A549 (cell line): ENCODE measurements around the gene SLC8A2. TPM values are rescaled to one million over a fixed set of nuclear protein-coding genes. Genes with fewer than 3 reads are reported as not detected.
A peak's percentile ranks its signal among the peaks of the same experiment; 100 is the strongest.
"Not testable (repeated sequence)": the region's sequence is repeated elsewhere in the genome, so short reads cannot be mapped to it uniquely, and the experiment has no call there.

Experiments
- ATAC-seq, 2 experiments: fragments of 200-7000 bp in 1 of 2; fragments of >200 bp in 1 of 2; cut with Nextera tagmentation in 1 of 2; cut with Tn5 transposase in 1 of 2; 3 replicates each; pipeline versions ENCODE4 v1.8.0 to v1.9.1; 2018 to 2020; ENCODE audit warnings: mild to moderate bottlenecking in 1 of 2, moderate library complexity in 1 of 2
- CTCF ChIA-PET: fragments of 300-600 bp; sonication (Branson Sonifier 250); formaldehyde crosslinking; extraction: SDS; loops from one replicate; lab custom pipeline; 2021; ENCODE audit warnings: antibody characterized with exemption, inconsistent platforms; lab: Yijun Ruan, JAX
- POLR2A ChIA-PET: fragments of 350-600 bp; formaldehyde crosslinking; extraction: SDS; loops from one replicate; lab custom pipeline; 2021; ENCODE audit warnings: antibody characterized with exemption, inconsistent platforms; lab: Yijun Ruan, JAX
- DNase-seq, 2 experiments: peaks; one replicate each; pipeline versions ENCODE4 v3.0.0 to v3.0.0-alpha.2; 2011 to 2016; ENCODE audit warnings: low read depth in 1 of 2, low spot score in 1 of 2
- FAIRE-seq: peaks from 2 replicates; lab custom pipeline; 2011; peaks lifted over from hg19 to GRCh38; lab: Jason Lieb, UNC
- H3K27ac ChIP-seq, 2 experiments: fragments of >200 bp; sonication (Bioruptor Twin); formaldehyde crosslinking; 3 replicates each; pipeline ENCODE4 v1.5.1; 2016 to 2017
- H3K4me1 ChIP-seq: fragments of >200 bp; sonication (Bioruptor Twin); formaldehyde crosslinking; 3 replicates; pipeline ENCODE4 v1.6.1; 2016
- H3K4me2 ChIP-seq: fragments of >200 bp; sonication (Bioruptor Twin); formaldehyde crosslinking; 3 replicates; pipeline ENCODE4 v1.6.1; 2016
- H3K4me3 ChIP-seq: fragments of >200 bp; sonication (Bioruptor Twin); formaldehyde crosslinking; 3 replicates; pipeline ENCODE4 v1.5.1; 2016
- H3K9me3 ChIP-seq: fragments of >200 bp; sonication (Bioruptor Twin); formaldehyde crosslinking; 3 replicates; pipeline ENCODE4 v1.6.1; 2016
- ATOH8 ChIP-seq: fragments of 250-450 bp; sonication (Bioruptor Pico); IDR thresholded peaks from 2 replicates; pipeline ENCODE4 v1.5.0; 2020; ENCODE audit warnings: low read depth, mild to moderate bottlenecking, moderate library complexity
- CBX8 ChIP-seq: fragments of 200-600 bp; sonication (generic); IDR thresholded peaks from 2 replicates; pipeline ENCODE4 v1.6.1; 2016
- CHD4 ChIP-seq: fragments of 200-600 bp; sonication (generic); IDR thresholded peaks from 2 replicates; pipeline ENCODE4 v1.6.1; 2016; ENCODE audit warnings: antibody characterized with exemption, mild to moderate bottlenecking, borderline replicate concordance
- CTCF ChIP-seq: fragments of >200 bp; sonication (Bioruptor Twin); formaldehyde crosslinking; IDR thresholded peaks from 3 replicates; pipeline ENCODE4 v1.5.1; 2016
- EHF ChIP-seq: fragments of 250-450 bp; sonication (Bioruptor Pico); IDR thresholded peaks from 2 replicates; pipeline ENCODE4 v1.5.0; 2020; ENCODE audit warnings: mild to moderate bottlenecking
- EHMT2 ChIP-seq: fragments of 200-600 bp; sonication (generic); IDR thresholded peaks from 2 replicates; pipeline ENCODE4 v1.6.1; 2016; ENCODE audit warnings: antibody characterized with exemption, low read depth, mild to moderate bottlenecking, moderate library complexity
- EP300 ChIP-seq, 2 experiments: fragments of >200 bp; sonication (Bioruptor Twin); formaldehyde crosslinking; IDR thresholded peaks; 2 replicates in 1 of 2; 3 replicates in 1 of 2; pipeline ENCODE4 v1.6.1; 2016 to 2017
- FOSB ChIP-seq: fragments of 250-450 bp; sonication (Bioruptor Pico); IDR thresholded peaks from 2 replicates; pipeline ENCODE4 v1.5.0; 2020; ENCODE audit warnings: mild to moderate bottlenecking, moderate library complexity
- FOSL2 ChIP-seq, 2 experiments: fragments of 450-650 bp in 1 of 2; fragments of >200 bp in 1 of 2; sonication (Bioruptor Twin) in 1 of 2; formaldehyde crosslinking; IDR thresholded peaks; 2 replicates each; pipeline versions ENCODE4 v1.5.0 to v1.6.1; 2016 to 2020; ENCODE audit warnings: mild to moderate bottlenecking in 1 of 2, moderate library complexity in 1 of 2
- GATA3 ChIP-seq: IDR thresholded peaks from 2 replicates; pipeline ENCODE4 v1.6.1; 2012; ENCODE audit warnings: borderline replicate concordance
- HOXA7 ChIP-seq: fragments of 250-450 bp; sonication (Bioruptor Pico); IDR thresholded peaks from 2 replicates; pipeline ENCODE4 v1.5.0; 2020; ENCODE audit warnings: mild to moderate bottlenecking, moderate library complexity
- MAX ChIP-seq: IDR thresholded peaks from 2 replicates; pipeline ENCODE4 v1.6.1; 2012
- NFE2L2 ChIP-seq: fragments of 150-350 bp; conservative IDR thresholded peaks from 2 replicates; pipeline ENCODE4 v1.6.1; 2014; ENCODE audit warnings: low read length
- PHF8 ChIP-seq: fragments of 200-600 bp; sonication (generic); IDR thresholded peaks from 2 replicates; pipeline ENCODE4 v1.6.1; 2016; ENCODE audit warnings: low read depth, mild to moderate bottlenecking, antibody characterized with exemption, moderate library complexity, borderline replicate concordance
- POLR2A ChIP-seq: IDR thresholded peaks from 2 replicates; pipeline ENCODE4 v1.6.1; 2012; ENCODE audit warnings: mild to moderate bottlenecking, low read length
- RAD21 ChIP-seq, 2 experiments: fragments of >200 bp in 1 of 2; sonication (Bioruptor Twin) in 1 of 2; formaldehyde crosslinking in 1 of 2; IDR thresholded peaks in 1 of 2; conservative IDR thresholded peaks in 1 of 2; 2 replicates in 1 of 2; 3 replicates in 1 of 2; pipeline ENCODE4 v1.6.1; 2012 to 2018; ENCODE audit warnings: inconsistent platforms in 1 of 2
- RNF2 ChIP-seq: fragments of 200-600 bp; sonication (generic); IDR thresholded peaks from 2 replicates; pipeline ENCODE4 v1.6.1; 2016; ENCODE audit warnings: low read depth, mild to moderate bottlenecking, antibody characterized with exemption, moderate library complexity, borderline replicate concordance
- SMC3 ChIP-seq: fragments of >200 bp; sonication (Bioruptor Twin); formaldehyde crosslinking; IDR thresholded peaks from 3 replicates; pipeline ENCODE4 v1.6.1; 2018; ENCODE audit warnings: inconsistent platforms
- SREBF2 ChIP-seq: fragments of 450-650 bp; IDR thresholded peaks from 2 replicates; pipeline ENCODE4 v1.6.1; 2014; ENCODE audit warnings: mild to moderate bottlenecking, moderate library complexity
- TP53 ChIP-seq: fragments of 250-450 bp; sonication (Bioruptor Pico); IDR thresholded peaks from 2 replicates; pipeline ENCODE4 v1.5.0; 2021; ENCODE audit warnings: mild to moderate bottlenecking, moderate library complexity
- ZSCAN20 ChIP-seq: fragments of 250-450 bp; sonication (Bioruptor Pico); IDR thresholded peaks from 2 replicates; pipeline ENCODE4 v1.8.0; 2022; ENCODE audit warnings: mild to moderate bottlenecking, moderate library complexity
- WGBS: methylation state at CpG from one replicate; pipeline ENCODE4 v1.1.6; 2017; ENCODE audit errors: missing lambda C conversion rate; 5-methylcytosine and 5-hydroxymethylcytosine counted together
- polyA plus RNA-seq, 4 experiments: library from polyadenylated mRNA; depleted of rRNA in 3 of 4; stranded (reverse); fragments of >200 nt; fragmentation: RNase III in 1 of 4; extraction: RNeasy Plus Mini Kit Qiagen cat#74134 plus additional on column Dnase treatment in 1 of 4; gene quantifications; 2 replicates in 3 of 4; 3 replicates in 1 of 4; pipeline ENCODE4 v1.2.3, GENCODE V29; 2011 to 2017
- TF ChIP-seq, protein P1 (sequence below): IDR thresholded peaks from 2 replicates; pipeline ENCODE4 v1.6.1; 2012
- TF ChIP-seq, protein P2 (sequence below): IDR thresholded peaks from 2 replicates; pipeline ENCODE4 v1.6.1; 2012; ENCODE audit warnings: low read depth, borderline replicate concordance
- TF ChIP-seq, protein P3 (sequence below): fragments of 200-600 bp; sonication (generic); IDR thresholded peaks from 2 replicates; pipeline ENCODE4 v1.6.1; 2016; ENCODE audit warnings: antibody characterized with exemption, mild to moderate bottlenecking, moderate library complexity

Gene SLC8A2
- polyA plus RNA-seq, 2 of the 4 experiments (the other 2 are of a cell fraction): 0.15 to 0.35 TPM

DNA sequence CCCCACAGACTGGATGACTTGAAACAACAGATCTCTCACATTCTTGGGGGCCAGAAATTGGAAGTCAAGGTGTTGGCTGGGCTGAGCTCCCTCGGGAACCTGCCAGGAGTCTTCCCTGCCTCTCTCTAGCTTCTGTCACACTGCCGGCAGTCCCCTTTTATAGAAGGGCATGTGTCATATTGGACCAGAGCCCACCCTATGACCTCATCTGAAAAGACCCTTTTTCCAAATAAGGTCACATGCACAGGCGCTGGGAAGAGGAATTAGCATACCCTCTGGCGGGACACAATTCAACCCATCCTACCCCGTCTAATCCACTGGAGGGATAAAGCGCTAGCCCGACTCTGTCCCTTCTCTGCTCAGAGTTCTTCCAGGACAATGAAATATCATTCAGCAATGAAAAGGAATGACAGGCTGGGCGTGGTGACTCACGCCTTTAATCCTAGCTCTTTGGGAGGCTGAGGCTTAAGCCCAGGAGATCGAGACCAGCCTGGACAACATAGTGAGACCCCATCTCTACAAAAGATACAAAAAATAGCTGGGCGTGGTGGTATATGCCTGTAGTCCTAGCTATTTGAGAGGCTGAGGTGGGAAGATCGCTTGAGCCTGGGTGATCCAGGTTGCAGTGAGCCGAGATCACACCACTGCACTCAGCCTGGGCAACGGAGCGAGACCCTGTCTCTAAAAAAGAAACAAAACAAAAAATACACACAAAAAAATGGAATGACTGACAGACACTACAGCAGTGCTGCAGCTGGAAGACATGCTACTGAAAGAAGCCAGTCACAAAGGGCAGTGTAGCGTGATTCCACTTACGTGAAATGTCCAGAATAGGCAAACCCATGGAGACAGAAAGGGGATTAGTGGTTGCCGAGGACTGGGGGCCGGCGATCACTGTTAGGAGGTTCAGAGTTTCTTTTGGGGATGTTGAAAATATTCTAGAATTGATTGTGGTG is 80.9 kb downstream of the SLC8A2 start:
- no peak overlapping the region for H3K4me2 ChIP-seq
- no peak overlapping the region for H3K27ac ChIP-seq
- no peaks in the 10 kb centered on the region for H3K4me1 ChIP-seq
- ChIA-PET CTCF (interaction anchor here (0.6 to 5.8 kb wide), 42 partner anchors 11 to 875 kb away, joined by 3 to 198 read pairs (median 8); partner anchors contain the start of genes C5AR1, C5AR2, CCDC9 and DHX34), POLR2A (interaction anchor here (1.0 kb wide), 1 partner anchor 8 kb away, joined by 5 read pairs; no protein-coding TSS in a partner anchor)
- 74% methylated on average over 20 of the region's 20 CpGs for WGBS
- ATAC-seq (peak; percentile 31 to 51; a peak in 5 of 6 replicates), DNase-seq (no peak)
- TF ChIP-seq EP300 (IDR thresholded peaks at IDR 0.05) (no peak), EHF (no peak), GATA3 (no peak), PHF8 (no peak), SMC3 (no peak), POLR2A (no peak), RAD21 (conservative IDR thresholded peaks at IDR 0.05 in 1 of 2, IDR thresholded peaks at IDR 0.05 in 1 of 2) (no peak), CHD4 (no peak), NFE2L2 (no peak), MAX (no peak)
- TF ChIP-seq, protein P1, sequence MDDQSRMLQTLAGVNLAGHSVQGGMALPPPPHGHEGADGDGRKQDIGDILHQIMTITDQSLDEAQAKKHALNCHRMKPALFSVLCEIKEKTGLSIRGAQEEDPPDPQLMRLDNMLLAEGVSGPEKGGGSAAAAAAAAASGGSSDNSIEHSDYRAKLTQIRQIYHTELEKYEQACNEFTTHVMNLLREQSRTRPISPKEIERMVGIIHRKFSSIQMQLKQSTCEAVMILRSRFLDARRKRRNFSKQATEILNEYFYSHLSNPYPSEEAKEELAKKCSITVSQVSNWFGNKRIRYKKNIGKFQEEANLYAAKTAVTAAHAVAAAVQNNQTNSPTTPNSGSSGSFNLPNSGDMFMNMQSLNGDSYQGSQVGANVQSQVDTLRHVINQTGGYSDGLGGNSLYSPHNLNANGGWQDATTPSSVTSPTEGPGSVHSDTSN: no peak
- TF ChIP-seq, protein P2, sequence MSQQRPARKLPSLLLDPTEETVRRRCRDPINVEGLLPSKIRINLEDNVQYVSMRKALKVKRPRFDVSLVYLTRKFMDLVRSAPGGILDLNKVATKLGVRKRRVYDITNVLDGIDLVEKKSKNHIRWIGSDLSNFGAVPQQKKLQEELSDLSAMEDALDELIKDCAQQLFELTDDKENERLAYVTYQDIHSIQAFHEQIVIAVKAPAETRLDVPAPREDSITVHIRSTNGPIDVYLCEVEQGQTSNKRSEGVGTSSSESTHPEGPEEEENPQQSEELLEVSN: no peak
- TF ChIP-seq, protein P3, sequence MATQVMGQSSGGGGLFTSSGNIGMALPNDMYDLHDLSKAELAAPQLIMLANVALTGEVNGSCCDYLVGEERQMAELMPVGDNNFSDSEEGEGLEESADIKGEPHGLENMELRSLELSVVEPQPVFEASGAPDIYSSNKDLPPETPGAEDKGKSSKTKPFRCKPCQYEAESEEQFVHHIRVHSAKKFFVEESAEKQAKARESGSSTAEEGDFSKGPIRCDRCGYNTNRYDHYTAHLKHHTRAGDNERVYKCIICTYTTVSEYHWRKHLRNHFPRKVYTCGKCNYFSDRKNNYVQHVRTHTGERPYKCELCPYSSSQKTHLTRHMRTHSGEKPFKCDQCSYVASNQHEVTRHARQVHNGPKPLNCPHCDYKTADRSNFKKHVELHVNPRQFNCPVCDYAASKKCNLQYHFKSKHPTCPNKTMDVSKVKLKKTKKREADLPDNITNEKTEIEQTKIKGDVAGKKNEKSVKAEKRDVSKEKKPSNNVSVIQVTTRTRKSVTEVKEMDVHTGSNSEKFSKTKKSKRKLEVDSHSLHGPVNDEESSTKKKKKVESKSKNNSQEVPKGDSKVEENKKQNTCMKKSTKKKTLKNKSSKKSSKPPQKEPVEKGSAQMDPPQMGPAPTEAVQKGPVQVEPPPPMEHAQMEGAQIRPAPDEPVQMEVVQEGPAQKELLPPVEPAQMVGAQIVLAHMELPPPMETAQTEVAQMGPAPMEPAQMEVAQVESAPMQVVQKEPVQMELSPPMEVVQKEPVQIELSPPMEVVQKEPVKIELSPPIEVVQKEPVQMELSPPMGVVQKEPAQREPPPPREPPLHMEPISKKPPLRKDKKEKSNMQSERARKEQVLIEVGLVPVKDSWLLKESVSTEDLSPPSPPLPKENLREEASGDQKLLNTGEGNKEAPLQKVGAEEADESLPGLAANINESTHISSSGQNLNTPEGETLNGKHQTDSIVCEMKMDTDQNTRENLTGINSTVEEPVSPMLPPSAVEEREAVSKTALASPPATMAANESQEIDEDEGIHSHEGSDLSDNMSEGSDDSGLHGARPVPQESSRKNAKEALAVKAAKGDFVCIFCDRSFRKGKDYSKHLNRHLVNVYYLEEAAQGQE: no peak
- TF ChIP-seq, all 56 proteins: peak for 0
- H3K4me3 ChIP-seq: no peak overlapping the region
- H3K9me3 ChIP-seq: no peaks in the 10 kb centered on the region
- FAIRE-seq: no peak

- no peak for FAIRE-seq
- Histone ChIP-seq H3K4me2 (no peak overlapping the region), H3K9me3 (no peaks in the 10 kb centered on the region), H3K4me1 (no peaks in the 10 kb centered on the region), H3K4me3 (no peak overlapping the region), H3K27ac (no peak overlapping the region)
- ChIA-PET POLR2A (no interaction called here), CTCF (interaction anchor here (1.4 to 5.8 kb wide), 7 partner anchors 10 to 104 kb away, joined by 3 to 198 read pairs (median 32); partner anchors contain the start of gene DHX34)
- peak in 1 of 2 experiments; percentile 47; a peak in 1 of 6 replicates for ATAC-seq
- 70% methylated on average over 9 of the region's 9 CpGs for WGBS
- peak in 1 of 2 experiments; percentile 55 for DNase-seq
- no peak for TF ChIP-seq ZSCAN20 (CRISPR knock-in tag)
- TF ChIP-seq CBX8: no peak
- no peak for TF ChIP-seq CTCF
- TF ChIP-seq TP53: no peak
- no peak for TF ChIP-seq EHMT2
- TF ChIP-seq EP300 (IDR thresholded peaks at IDR 0.05): no peak
- no peak for TF ChIP-seq HOXA7 (CRISPR knock-in tag)
- TF ChIP-seq SREBF2: no peak
- TF ChIP-seq FOSL2 (IDR thresholded peaks at IDR 0.05): no peak
- no peak for TF ChIP-seq FOSL2 (CRISPR knock-in tag; IDR thresholded peaks at IDR 0.05)
- TF ChIP-seq FOSB (CRISPR knock-in tag): no peak
- TF ChIP-seq ATOH8 (CRISPR knock-in tag): no peak
- no peak for TF ChIP-seq RNF2
Measured at GRCh38 chr19:47389150-47389556, 82.5 kb downstream of the SLC8A2 start.

GRCh38 chr19:47388721-47389120 is 83.0 kb downstream of the SLC8A2 start:
- CTCF ChIA-PET: interaction anchor here (1.2 to 5.8 kb wide), 8 partner anchors 10 to 104 kb away, joined by 3 to 198 read pairs (median 20); partner anchors contain the start of gene DHX34
- H3K4me3 ChIP-seq, H3K4me1 ChIP-seq, H3K27ac ChIP-seq, FAIRE-seq, ATAC-seq, H3K4me2 ChIP-seq, POLR2A ChIA-PET, DNase-seq, H3K9me3 ChIP-seq: not testable (repeated sequence)
- 89% methylated on average over 5 of the region's 5 CpGs for WGBS
